Thyroid gland (tissue), 4 donors: ENCODE measurements around the gene FKBP10.

ENCODE experiments used
- POLR2A ChIP-seq, 2 donors: fragments of 450-650 bp; IDR thresholded peaks; one replicate each; pipeline ENCODE4 v1.6.1; 2017; ENCODE audit warnings: antibody characterized with exemption in 2 of 2, mild to moderate bottlenecking in 2 of 2, moderate library complexity in 1 of 2
- TF ChIP-seq, protein P1 (sequence below), 6 experiments: fragments of 200-600 bp in 3 of 6; fragments of 450-650 bp in 3 of 6; sonication (generic) in 3 of 6; IDR thresholded peaks; one replicate each; pipeline ENCODE4 v1.5.1; 2016 to 2019; ENCODE audit warnings: antibody characterized with exemption in 6 of 6, mild to moderate bottlenecking in 2 of 6, inconsistent platforms in 1 of 6, moderate library complexity in 1 of 6

DNA sequence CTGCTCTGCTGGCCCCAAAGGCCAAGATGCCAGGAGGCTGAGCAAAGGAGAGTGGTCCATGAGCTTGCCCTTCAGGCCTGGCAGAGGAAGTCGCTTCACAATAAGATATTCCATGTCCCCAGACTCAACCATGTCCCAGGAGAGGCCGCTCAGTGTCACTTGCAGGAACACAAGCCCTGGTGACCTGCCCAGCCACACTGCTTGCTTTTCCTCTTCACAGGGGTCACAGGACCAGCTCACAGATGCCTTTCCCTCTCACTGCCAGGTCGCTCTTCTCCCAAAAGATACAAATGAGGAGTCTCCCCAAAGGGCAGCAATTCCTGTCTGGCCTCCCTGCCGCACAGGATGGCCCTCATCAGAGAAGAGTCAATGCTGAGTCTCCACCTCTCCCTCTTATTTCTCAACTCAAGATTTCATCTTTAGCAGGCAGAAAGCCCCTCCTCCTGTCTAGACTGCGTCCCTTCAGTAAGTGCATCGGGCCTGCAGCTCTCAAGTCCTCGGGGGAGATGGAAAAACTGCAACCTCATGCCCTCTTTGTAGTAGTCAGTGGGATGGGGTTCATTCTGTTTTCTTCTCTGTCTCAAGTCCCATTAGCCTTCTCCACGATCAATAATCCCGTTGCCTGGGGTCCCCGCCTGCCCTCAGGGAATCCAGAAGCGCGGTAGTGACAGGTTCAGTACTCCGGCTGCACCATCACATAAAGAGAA, 31.2 kb upstream of the FKBP10 start:
- TF ChIP-seq, protein P1, sequence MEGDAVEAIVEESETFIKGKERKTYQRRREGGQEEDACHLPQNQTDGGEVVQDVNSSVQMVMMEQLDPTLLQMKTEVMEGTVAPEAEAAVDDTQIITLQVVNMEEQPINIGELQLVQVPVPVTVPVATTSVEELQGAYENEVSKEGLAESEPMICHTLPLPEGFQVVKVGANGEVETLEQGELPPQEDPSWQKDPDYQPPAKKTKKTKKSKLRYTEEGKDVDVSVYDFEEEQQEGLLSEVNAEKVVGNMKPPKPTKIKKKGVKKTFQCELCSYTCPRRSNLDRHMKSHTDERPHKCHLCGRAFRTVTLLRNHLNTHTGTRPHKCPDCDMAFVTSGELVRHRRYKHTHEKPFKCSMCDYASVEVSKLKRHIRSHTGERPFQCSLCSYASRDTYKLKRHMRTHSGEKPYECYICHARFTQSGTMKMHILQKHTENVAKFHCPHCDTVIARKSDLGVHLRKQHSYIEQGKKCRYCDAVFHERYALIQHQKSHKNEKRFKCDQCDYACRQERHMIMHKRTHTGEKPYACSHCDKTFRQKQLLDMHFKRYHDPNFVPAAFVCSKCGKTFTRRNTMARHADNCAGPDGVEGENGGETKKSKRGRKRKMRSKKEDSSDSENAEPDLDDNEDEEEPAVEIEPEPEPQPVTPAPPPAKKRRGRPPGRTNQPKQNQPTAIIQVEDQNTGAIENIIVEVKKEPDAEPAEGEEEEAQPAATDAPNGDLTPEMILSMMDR (IDR thresholded peaks at IDR 0.05) = no peak
- TF ChIP-seq POLR2A (IDR thresholded peaks at IDR 0.05) = no peak
